GM18519 (cell line): ENCODE results near the gene SYT1.

Experiments
- ATAC-seq: cut with Tn5 transposase; IDR thresholded peaks from one replicate; pipeline ENCODE4 v1.9.1; 2021; ENCODE audit warnings: mild to moderate bottlenecking, moderate library complexity; ENCODE audit not compliant: unreplicated experiment, low FRiP score

Gene SYT1

DNA sequence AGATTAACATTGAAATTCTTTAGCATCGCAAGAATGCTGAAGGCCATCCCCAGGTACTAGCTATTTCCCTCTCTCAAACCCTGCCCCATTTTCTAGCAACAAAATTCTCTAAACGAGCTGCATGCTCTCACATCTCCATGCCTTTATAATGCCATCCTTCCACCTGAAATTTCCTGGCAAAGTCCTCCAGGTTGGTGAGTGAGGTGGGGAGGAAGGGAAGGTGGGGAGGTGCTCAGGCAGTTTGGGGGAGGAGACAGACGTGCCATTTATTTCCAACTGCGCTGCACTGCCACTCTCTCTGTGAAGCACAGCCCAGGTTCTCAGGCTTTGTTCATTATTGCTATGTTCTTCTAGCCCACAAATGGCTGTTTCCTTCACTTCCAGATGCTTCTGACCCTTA, 617.7 kb downstream of the SYT1 start:
- no peak for ATAC-seq

DNA sequence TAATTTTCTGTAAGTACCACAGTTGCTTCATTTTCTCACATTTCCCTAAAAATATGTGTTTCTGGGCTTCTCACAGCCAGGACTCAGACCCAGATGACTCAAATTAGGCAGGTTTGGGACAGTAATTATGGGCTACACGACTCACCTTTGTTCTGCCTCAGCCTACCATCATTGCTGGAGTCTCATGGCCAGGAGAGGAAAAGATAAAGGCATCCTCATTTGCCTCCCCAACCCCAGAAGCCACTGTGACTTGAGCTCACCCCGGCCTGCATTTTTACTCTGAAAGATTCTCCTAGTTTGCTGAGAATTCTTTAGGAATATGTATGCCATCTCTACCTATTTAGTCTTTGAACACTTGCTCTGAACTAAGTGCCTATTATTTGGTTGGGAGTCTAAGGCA, 618.3 kb downstream of the SYT1 start:
- no peak for ATAC-seq

DNA sequence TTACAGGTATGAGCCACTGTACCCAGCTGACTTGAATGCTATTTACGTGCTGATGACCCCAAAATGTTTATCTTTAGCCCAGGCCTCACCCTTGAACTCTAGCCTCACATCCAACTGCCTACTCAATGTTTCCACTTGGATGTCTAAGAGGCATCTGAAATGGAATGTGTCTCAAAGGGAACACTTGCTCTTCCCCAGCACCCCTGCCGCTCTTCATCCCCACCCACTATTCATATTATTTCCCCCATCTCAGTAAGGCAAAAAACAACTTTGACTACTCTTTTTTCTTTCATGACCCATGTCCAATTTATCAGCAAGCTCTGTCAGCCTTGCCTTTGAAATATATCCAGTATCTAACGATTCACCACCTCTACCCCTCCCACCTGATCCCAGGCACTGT, 621.6 kb downstream of the SYT1 start:
- ATAC-seq, result no peak

GRCh38 chr12:79487386-79488110, 623.0 kb downstream of the SYT1 start:
- ATAC-seq, result no peak
